ENCODE measurements around the gene AUTS2. TPM values are rescaled to one million over a fixed set of nuclear protein-coding genes. Genes with fewer than 3 reads are reported as not detected.

Gene AUTS2
- total and polyA plus RNA-seq, 9 of the 15 experiments (the other 6 are each of a cell fraction or from before 2014, with no cell fraction given), result 0.58 TPM; not detected in 8

- POLR2A ChIA-PET, result no interaction called here
Observed at GRCh38 chr7:69804962-69805361, 206.7 kb downstream of the AUTS2 start.

More at GRCh38 chr7:69804962-69805361, 206.7 kb downstream of the AUTS2 start:
- FAIRE-seq (no peak), DNase-seq (ENCODE audit: extremely low read depth in 1 of 4, low spot score in 3 of 4) (no peak), ATAC-seq (no peak)
- Histone ChIP-seq H3K79me2 (ENCODE audit: control insufficient read depth, insufficient read depth, low read length) (no peaks in the 10 kb centered on the region), H3K9ac (ENCODE audit: insufficient read depth in 1 of 2, low read depth in 2 of 2, low read length in 2 of 2) (no peak overlapping the region), H3K27me3 (ENCODE audit: control insufficient read depth in 2 of 2, insufficient read depth in 2 of 2, low read length in 2 of 2) (no peaks in the 10 kb centered on the region), H3K9me3 (replicated peaks; ENCODE audit: control insufficient read depth, insufficient read depth, low read depth, low read length) (no peaks in the 10 kb centered on the region), H3K4me1 (replicated peaks in 1 of 2; ENCODE audit: control insufficient read depth in 2 of 2, insufficient read depth in 2 of 2, low read length in 2 of 2) (no peaks in the 10 kb centered on the region), H3K27ac (ENCODE audit: extremely low read depth, low read depth, low read length) (no peak overlapping the region), H3K9me1 (ENCODE audit: control insufficient read depth, insufficient read depth, low read length) (no peaks in the 10 kb centered on the region), H3K4me3 (no peak overlapping the region), H3K4me2 (ENCODE audit: insufficient read depth, low read length) (no peak overlapping the region), H4K20me1 (replicated peaks; ENCODE audit: control insufficient read depth, insufficient read depth, low read length) (no peaks in the 10 kb centered on the region), H3K36me3 (ENCODE audit: control insufficient read depth, insufficient read depth, low read length) (no peaks in the 10 kb centered on the region), H2AFZ (ENCODE audit: low read depth, low read length) (no peak overlapping the region)
- TF ChIP-seq SIX5 (IDR thresholded peaks at IDR 0.05; ENCODE audit: borderline replicate concordance in 1 of 2, insufficient read depth in 1 of 2, low read depth in 1 of 2, low read length in 2 of 2), result no peak
- TF ChIP-seq HDAC6 (IDR thresholded peaks at IDR 0.05; ENCODE audit: low read depth, low read length), result no peak
- TF ChIP-seq PPARD (CRISPR knock-in tag; IDR thresholded peaks at IDR 0.05), result no peak
- no peak for TF ChIP-seq HMGXB4 (CRISPR knock-in tag; IDR thresholded peaks at IDR 0.05)
- TF ChIP-seq MYC (IDR thresholded peaks at IDR 0.05; ENCODE audit: low read depth, low read length), result no peak
- TF ChIP-seq MYC (CRISPR knock-in tag; IDR thresholded peaks at IDR 0.05; ENCODE audit: borderline replicate concordance, low read depth), result no peak
- 0% methylated on average over 2 of the region's 2 CpGs for WGBS (ENCODE audit: insufficient coverage, low coverage, missing lambda C conversion rate)
- CTCF ChIA-PET (ENCODE audit: low intra/inter-chr PET ratio), result no interaction called here
- in situ Hi-C loops (cut with MboI) (no loop called here), intact Hi-C loops (cut with micrococcal nuclease) (loop anchor here (10.0 kb wide), 1 partner anchor 60 kb away; no protein-coding TSS in a partner anchor)
- BruUV-seq (replicated peaks), result no TSS peak
